Stimulated activated CD4-positive, alpha-beta T cell treated with anti-CD3 and anti-CD28 coated beads, Interleukin-12 subunit alpha, Interleukin-12 subunit beta, amount 100 ng/mL, for 48 hours (primary cell): ENCODE data around the gene SCFD1.
"Not testable (repeated sequence)": the region's sequence is repeated elsewhere in the genome, so short reads cannot be mapped to it uniquely, and the experiment has no call there.

Experiments
- DNase-seq, 3 donors: peaks; one replicate each; pipeline ENCODE4 v3.0.0-alpha.2; 2020; ENCODE audit warnings: low read depth in 2 of 3, low spot score in 1 of 3

Gene SCFD1

GRCh38 chr14:30608533-30609006 lies 13.5 kb upstream of the SCFD1 start:
- no peak for DNase-seq

- no peak for DNase-seq
These were observed 11.3 kb upstream of the SCFD1 start for GRCh38 chr14:30610787-30611343.

GRCh38 chr14:30614155-30614554 lies 8.0 kb upstream of the SCFD1 start:
- DNase-seq = no peak

GRCh38 chr14:30620178-30620577 lies 1.9 kb upstream of the SCFD1 start:
- DNase-seq = no peak

GRCh38 chr14:30621354-30621939 lies 672 bp upstream of the SCFD1 start:
- no peak for DNase-seq

GRCh38 chr14:30623412-30624131 lies 1.5 kb downstream of the SCFD1 start:
- DNase-seq = no peak

- DNase-seq = no peak
These were observed 2.0 kb downstream of the SCFD1 start for GRCh38 chr14:30624132-30624423.

GRCh38 chr14:30625533-30625932 lies 3.4 kb downstream of the SCFD1 start:
- no peak for DNase-seq

GRCh38 chr14:30629432-30629831 lies 7.3 kb downstream of the SCFD1 start:
- not testable (repeated sequence) for DNase-seq

- no peak for DNase-seq
These were observed 8.1 kb downstream of the SCFD1 start for GRCh38 chr14:30630248-30630647.

- DNase-seq = no peak
These were observed 10.6 kb downstream of the SCFD1 start for GRCh38 chr14:30632730-30633129.

- no peak for DNase-seq
These were observed 16.8 kb downstream of the SCFD1 start for GRCh38 chr14:30638926-30639325.

- no peak for DNase-seq
These were observed 19.1 kb downstream of the SCFD1 start for GRCh38 chr14:30641207-30641606.

GRCh38 chr14:30644462-30644861 lies 22.3 kb downstream of the SCFD1 start:
- not testable (repeated sequence) for DNase-seq

GRCh38 chr14:30645600-30645999 lies 23.5 kb downstream of the SCFD1 start:
- no peak for DNase-seq

GRCh38 chr14:30648471-30648870 lies 26.4 kb downstream of the SCFD1 start:
- no peak for DNase-seq

GRCh38 chr14:30651937-30652336 lies 29.8 kb downstream of the SCFD1 start:
- DNase-seq = no peak

GRCh38 chr14:30655124-30655523 lies 33.0 kb downstream of the SCFD1 start:
- DNase-seq = no peak

- no peak for DNase-seq
These were observed 33.5 kb downstream of the SCFD1 start for GRCh38 chr14:30655658-30656057.

GRCh38 chr14:30656190-30656632 lies 34.1 kb downstream of the SCFD1 start:
- DNase-seq = peak in 1 of 3 donors; percentile 6

GRCh38 chr14:30657050-30657449 lies 34.9 kb downstream of the SCFD1 start:
- DNase-seq = no peak

GRCh38 chr14:30657606-30658163 lies 35.6 kb downstream of the SCFD1 start:
- DNase-seq = no peak
